Brain microvascular endothelial cell (primary cell): ENCODE results near the gene KAZN.
"Not testable (repeated sequence)": the region's sequence is repeated elsewhere in the genome, so short reads cannot be mapped to it uniquely, and the experiment has no call there.

Source experiments
- DNase-seq: peaks from one replicate; pipeline ENCODE4 v3.0.0-alpha.2; 2020
- H3K27ac ChIP-seq: fragments of 250-450 bp; sonication (Bioruptor Pico); 2 replicates; pipeline ENCODE4 v1.5.1; 2020; ENCODE audit warnings: mild to moderate bottlenecking, moderate library complexity
- H3K27me3 ChIP-seq: fragments of 250-450 bp; sonication (Bioruptor Pico); replicated peaks from 2 replicates; pipeline ENCODE4 v1.5.1; 2020; ENCODE audit warnings: mild to moderate bottlenecking
- H3K36me3 ChIP-seq: fragments of 250-450 bp; sonication (Bioruptor Pico); replicated peaks from 2 replicates; pipeline ENCODE4 v1.5.1; 2020; ENCODE audit warnings: mild to moderate bottlenecking
- H3K4me3 ChIP-seq: 2 replicates; pipeline ENCODE4 v1.5.1; 2011; ENCODE audit warnings: low read depth, mild to moderate bottlenecking, control low read depth, low read length, moderate library complexity
- in situ Hi-C: cut with HindIII; loops from 2 replicates; pipeline ENCODE4 v1.10.0; 2017; ENCODE audit warnings: low sequenced_read_pairs, low pct_ligation_motif_present
- TF ChIP-seq, protein P1 (sequence below): IDR thresholded peaks from 2 replicates; pipeline ENCODE4 v1.5.1; 2011; ENCODE audit warnings: low read depth, mild to moderate bottlenecking, moderate library complexity, low read length, control low read depth, inconsistent platforms; ENCODE audit errors: missing control alignments

Gene KAZN

DNA sequence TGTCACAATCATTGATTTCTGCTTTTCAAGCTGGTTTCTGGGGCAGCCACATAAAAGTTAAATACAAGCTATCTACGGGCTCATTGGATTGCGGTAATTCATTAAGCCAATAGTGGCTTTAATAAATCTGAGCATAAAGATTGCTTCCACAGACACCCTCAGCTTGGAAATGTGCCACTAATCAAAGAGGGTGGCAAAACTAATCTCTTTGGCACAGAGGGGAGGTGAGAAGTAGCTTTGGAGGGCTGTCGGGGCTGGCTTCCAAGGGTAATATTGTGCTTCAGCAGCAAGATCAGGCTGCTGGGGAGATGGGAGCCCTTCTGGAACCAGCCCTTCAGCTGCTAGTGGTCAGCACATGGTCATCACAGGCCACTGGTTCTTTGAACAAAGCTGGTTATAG lies 21.2 kb upstream of the KAZN start:
- no peak overlapping the region for H3K27ac ChIP-seq
- no peaks in the 10 kb centered on the region for H3K36me3 ChIP-seq
- TF ChIP-seq, protein P1, sequence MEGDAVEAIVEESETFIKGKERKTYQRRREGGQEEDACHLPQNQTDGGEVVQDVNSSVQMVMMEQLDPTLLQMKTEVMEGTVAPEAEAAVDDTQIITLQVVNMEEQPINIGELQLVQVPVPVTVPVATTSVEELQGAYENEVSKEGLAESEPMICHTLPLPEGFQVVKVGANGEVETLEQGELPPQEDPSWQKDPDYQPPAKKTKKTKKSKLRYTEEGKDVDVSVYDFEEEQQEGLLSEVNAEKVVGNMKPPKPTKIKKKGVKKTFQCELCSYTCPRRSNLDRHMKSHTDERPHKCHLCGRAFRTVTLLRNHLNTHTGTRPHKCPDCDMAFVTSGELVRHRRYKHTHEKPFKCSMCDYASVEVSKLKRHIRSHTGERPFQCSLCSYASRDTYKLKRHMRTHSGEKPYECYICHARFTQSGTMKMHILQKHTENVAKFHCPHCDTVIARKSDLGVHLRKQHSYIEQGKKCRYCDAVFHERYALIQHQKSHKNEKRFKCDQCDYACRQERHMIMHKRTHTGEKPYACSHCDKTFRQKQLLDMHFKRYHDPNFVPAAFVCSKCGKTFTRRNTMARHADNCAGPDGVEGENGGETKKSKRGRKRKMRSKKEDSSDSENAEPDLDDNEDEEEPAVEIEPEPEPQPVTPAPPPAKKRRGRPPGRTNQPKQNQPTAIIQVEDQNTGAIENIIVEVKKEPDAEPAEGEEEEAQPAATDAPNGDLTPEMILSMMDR = no peak
- no peaks in the 10 kb centered on the region for H3K27me3 ChIP-seq
- no peak for DNase-seq
- in situ Hi-C loops = no loop called here
- no peak overlapping the region for H3K4me3 ChIP-seq

DNA sequence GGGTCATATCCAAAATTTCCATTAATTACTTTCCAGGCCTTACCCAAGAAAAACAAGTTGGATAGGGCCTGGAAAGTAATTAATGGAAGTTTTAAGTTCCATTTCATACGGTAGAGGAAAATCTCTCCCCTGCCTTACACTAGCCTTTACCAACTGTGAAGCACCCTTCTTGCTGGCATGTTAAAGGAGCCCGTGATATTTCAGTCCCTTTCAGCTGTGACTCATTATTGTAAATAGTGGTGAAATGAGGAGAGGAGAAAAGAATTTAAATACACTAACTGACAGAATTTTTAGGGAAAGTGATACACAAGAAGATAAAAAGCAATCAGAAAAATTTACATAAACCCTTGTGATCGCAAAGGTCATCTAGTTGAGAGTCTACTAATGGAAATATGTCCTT lies 20.3 kb upstream of the KAZN start:
- H3K27me3 ChIP-seq = no peaks in the 10 kb centered on the region
- H3K36me3 ChIP-seq = no peaks in the 10 kb centered on the region
- no peak overlapping the region for H3K4me3 ChIP-seq
- no peak for DNase-seq
- no peak overlapping the region for H3K27ac ChIP-seq
- TF ChIP-seq, protein P1 = no peak
- in situ Hi-C loops = no loop called here

DNA sequence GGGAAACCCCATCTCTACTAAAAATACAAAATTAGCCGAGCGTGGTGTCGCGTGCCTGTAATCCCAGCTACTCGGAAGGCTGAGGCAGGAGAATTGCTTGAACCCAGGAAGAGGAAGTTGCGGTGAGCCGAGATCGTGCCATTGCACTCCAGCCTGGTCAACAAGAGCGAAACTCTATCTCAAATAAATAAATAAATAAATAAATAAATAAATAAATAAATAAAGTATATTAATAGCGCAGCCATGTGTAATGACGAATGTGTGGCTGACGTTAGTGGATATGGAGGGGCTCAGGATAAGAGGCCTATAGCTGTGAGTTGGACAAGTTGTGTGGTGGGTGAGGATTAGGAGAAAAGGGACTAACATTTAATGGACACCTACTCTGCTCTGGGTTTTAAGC lies 18.2 kb upstream of the KAZN start:
- H3K27me3 ChIP-seq, in situ Hi-C loops, H3K27ac ChIP-seq, DNase-seq, H3K36me3 ChIP-seq, H3K4me3 ChIP-seq: not testable (repeated sequence)

DNA sequence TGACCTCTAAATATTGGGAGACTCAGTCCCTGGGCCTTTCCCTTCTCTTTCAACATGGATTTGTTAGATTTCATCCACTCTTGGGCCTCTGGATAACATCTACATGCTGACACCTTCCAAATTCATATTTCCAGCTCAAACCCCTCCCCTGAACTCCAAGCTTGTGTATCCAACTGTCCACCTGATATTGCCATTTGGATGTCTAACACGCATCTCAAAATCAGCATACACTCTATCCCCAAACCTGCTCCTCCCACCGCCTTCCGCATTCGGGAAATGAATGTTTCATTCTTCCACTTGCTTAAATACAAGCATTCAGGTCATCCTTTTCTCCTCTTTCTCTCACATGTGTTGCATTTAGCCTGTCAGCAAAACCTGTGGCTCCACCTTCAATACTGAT lies 17.5 kb upstream of the KAZN start:
- no peaks in the 10 kb centered on the region for H3K36me3 ChIP-seq
- TF ChIP-seq, protein P1 = no peak
- in situ Hi-C loops = no loop called here
- H3K4me3 ChIP-seq = no peak overlapping the region
- no peak overlapping the region for H3K27ac ChIP-seq
- no peak for DNase-seq
- no peaks in the 10 kb centered on the region for H3K27me3 ChIP-seq

DNA sequence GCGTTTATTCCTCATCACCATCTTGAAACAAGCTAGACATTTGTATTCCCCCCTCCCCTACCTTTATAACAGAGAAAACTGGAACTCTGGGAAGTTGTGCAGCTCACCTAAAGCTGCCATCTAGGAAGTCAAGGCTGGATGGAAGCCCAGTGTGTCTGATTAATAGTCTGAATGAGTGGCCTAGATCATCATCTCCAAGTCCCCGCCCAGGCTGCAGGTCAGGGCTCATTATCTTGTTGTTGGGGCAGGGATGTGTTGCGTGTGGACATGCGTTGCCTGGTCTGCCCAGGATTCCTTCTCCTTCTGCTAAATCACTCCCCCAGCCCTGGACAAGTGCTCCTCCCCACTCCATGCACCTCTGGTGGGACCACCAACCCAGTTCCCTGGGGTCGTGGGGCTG lies 14.7 kb upstream of the KAZN start:
- H3K36me3 ChIP-seq = no peaks in the 10 kb centered on the region
- no peak for DNase-seq
- in situ Hi-C loops = no loop called here
- H3K4me3 ChIP-seq = no peak overlapping the region
- no peak overlapping the region for H3K27ac ChIP-seq
- TF ChIP-seq, protein P1 = no peak
- no peaks in the 10 kb centered on the region for H3K27me3 ChIP-seq

DNA sequence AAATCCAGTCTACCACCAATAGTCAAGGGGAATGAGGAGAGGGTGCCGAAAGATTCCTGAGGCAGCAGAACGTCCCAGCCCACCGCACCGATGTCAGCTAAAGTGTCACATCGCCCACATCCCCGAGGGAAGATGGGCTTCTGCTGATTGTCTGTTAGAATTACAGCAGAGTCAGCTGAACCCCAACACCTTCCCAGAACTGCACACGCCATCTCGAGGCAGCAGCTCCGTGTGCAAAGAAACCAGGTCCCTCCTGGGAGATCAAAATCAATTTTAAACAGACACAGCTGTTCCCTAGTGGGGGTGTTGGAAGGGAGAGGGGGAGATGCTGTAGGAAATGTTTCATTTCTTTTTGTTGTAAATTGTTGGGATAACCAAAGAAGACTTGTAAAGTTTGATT lies 12.8 kb upstream of the KAZN start:
- Histone ChIP-seq H3K4me3 (no peak overlapping the region), H3K27ac (no peak overlapping the region), H3K27me3 (no peaks in the 10 kb centered on the region), H3K36me3 (no peaks in the 10 kb centered on the region)
- TF ChIP-seq, protein P1 = no peak
- no peak for DNase-seq
- in situ Hi-C loops = no loop called here
